ENCODE data around the gene CCDC78. TPM values are rescaled to one million over a fixed set of nuclear protein-coding genes. Genes with fewer than 3 reads are reported as not detected.

CCDC78 gene
- polyA plus RNA-seq, 1 experiment = 2.4 TPM

DNA sequence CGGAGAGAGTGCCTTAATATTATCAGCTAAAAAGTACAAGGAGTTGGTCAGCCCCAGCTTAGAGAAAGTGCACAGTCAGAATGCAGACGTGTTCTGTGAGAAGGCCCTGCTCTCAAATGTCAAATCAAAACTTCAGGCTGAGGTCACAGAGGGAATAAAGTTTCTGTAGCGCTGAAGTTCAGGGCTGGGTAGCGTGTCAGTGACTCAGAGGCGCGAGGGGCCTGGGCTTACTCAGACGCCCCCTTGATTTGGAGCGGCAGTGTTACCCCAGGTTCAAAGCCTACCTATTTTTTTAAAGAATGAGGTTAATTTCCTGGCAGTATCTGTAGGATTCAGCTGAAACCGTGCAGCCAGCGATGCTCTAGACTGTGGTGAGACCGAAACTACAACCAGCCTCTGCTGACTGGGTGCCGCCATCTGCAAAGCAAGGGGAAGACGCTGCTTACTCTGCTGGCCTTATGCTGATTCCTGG, 9.8 kb upstream of the CCDC78 start:
- ChIA-PET CTCF (interaction anchor here (1.3 to 1.8 kb wide), 2 partner anchors 24 to 68 kb away, joined by 3 to 6 read pairs; no protein-coding TSS in a partner anchor), POLR2A (no interaction called here)
- no peak for TF ChIP-seq CTCF (IDR thresholded peaks at IDR 0.05; ENCODE audit: insufficient read depth, low read depth, low read length)
- Histone ChIP-seq H3K36me3 (ENCODE audit: control insufficient read depth, insufficient read depth, low read length) (peaks cover 22% of the 10 kb centered on the region), H3K27me3 (ENCODE audit: control insufficient read depth, insufficient read depth, low read length) (no peaks in the 10 kb centered on the region), H3K4me3 (ENCODE audit: low read depth, low read length) (no peak overlapping the region)
- DNase-seq (ENCODE audit: low read depth) = no peak

- DNase-seq (ENCODE audit: low read depth) = no peak
- CTCF ChIA-PET = interaction anchor here (1.8 kb wide), 1 partner anchor 23 kb away, joined by 6 read pairs; no protein-coding TSS in a partner anchor
- Histone ChIP-seq H3K4me3 (ENCODE audit: low read depth, low read length) (no peak overlapping the region), H3K27me3 (ENCODE audit: control insufficient read depth, insufficient read depth, low read length) (no peaks in the 10 kb centered on the region), H3K36me3 (ENCODE audit: control insufficient read depth, insufficient read depth, low read length) (peaks cover 22% of the 10 kb centered on the region)
- POLR2A ChIA-PET = no interaction called here
- TF ChIP-seq CTCF (IDR thresholded peaks at IDR 0.05; ENCODE audit: insufficient read depth, low read depth, low read length) = no peak
Measured at GRCh38 chr16:734981-735881, 9.0 kb upstream of the CCDC78 start.

DNA sequence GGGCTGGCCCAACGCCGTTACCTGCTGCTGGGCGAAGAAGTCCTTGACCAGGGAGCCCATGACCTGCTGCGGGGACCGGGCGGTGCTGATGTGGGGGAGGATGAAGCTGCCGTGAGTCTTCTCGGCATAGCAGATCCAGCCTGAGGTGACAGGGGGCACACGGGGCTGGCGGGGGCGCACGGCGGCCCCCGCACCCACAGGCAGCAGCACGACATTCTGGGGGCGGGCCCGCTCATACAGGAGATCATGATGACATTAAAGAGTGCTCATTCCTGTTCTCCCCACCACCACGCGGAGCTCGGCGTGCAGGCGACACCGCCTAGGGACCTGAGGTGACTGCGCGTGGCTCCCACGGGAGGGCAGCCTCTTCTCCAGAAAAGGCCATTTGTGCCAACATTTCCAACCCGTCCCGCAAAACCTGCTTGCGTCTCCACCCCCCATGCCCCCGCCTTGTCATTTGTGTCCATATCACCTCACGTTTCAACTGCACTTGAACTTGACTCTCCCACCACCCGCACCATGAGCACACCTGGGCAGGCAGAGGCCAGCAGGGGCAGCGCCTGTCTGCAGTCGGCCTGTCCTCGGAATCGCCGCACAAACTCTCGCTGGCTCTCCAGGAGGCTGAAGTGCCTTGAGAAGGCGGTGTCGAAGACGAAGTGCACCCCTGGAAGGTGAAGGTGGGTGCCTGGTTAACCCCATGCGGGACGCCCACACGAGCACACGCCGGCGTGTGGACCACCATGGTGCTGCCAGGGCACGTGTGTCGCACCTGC, 8.2 kb upstream of the CCDC78 start:
- DNase-seq (ENCODE audit: low read depth) = no peak
- TF ChIP-seq CTCF (IDR thresholded peaks at IDR 0.05; ENCODE audit: insufficient read depth, low read depth, low read length) = no peak
- ChIA-PET CTCF (interaction anchor here (1.4 kb wide), 1 partner anchor 13 kb away, joined by 4 read pairs; the partner anchor contains the start of gene ANTKMT), POLR2A (no interaction called here)
- Histone ChIP-seq H3K4me3 (ENCODE audit: low read depth, low read length) (no peak overlapping the region), H3K27me3 (ENCODE audit: control insufficient read depth, insufficient read depth, low read length) (no peaks in the 10 kb centered on the region), H3K36me3 (ENCODE audit: control insufficient read depth, insufficient read depth, low read length) (peaks cover 22% of the 10 kb centered on the region)

DNA sequence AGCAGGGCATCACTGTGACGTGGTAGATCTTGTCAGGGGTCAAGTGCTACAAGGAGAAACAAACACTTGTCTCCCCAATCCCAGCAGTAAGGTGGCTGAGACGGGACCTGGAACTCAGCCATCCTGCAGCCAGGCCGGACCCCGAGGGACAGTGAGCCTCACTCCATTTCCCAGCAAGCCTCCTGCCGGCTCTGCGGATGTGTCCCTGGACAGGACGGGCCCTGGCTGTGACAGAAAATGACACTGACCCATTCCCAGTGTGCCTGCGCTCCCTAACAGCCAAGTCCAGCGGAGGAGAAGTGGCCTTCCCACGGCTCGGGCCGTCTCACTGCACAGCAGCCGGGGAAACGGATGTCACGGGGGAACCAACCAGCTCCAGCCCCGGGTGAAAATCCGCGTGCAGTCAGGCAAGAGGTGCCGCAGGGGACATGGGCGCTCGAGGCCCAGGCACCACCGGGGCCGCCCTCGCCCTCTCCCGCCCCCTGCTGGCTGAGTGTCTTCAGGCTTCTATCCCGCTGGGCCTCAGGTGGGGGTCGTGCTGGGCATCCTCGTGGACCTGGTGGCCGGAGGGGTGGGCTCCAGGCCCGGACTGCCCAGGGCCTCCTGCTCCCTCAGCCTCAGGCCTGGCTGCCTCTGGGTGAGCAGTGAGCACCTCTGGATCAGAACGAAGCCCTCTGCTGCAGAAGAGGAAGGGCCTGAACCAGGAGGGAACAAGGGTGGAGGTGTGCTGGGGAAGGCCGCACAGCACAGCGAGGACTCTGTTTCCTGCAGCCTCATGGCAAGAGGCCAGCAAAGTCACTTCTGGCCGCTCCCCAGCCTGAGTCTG, 7.4 kb upstream of the CCDC78 start:
- ChIA-PET CTCF (interaction anchor here (1.3 to 1.4 kb wide), 2 partner anchors 12 to 21 kb away, joined by 3 to 4 read pairs; partner anchors contain the start of gene ANTKMT), POLR2A (no interaction called here)
- DNase-seq (ENCODE audit: low read depth) = no peak
- H3K27me3 ChIP-seq (ENCODE audit: control insufficient read depth, insufficient read depth, low read length) = no peaks in the 10 kb centered on the region
- peak; percentile 61 for TF ChIP-seq CTCF (IDR thresholded peaks at IDR 0.05; ENCODE audit: insufficient read depth, low read depth, low read length)
- H3K36me3 ChIP-seq (ENCODE audit: control insufficient read depth, insufficient read depth, low read length) = peaks cover 22% of the 10 kb centered on the region
- H3K4me3 ChIP-seq (ENCODE audit: low read depth, low read length) = no peak overlapping the region
